H1 (cell line): Measurements from ENCODE around the gene KIF26A.

Experiments
- CHD2 ChIP-seq: IDR thresholded peaks from 2 replicates; pipeline ENCODE4 v1.6.1; 2012; ENCODE audit warnings: low read length, improper control_type of control experiment
- CTCF ChIP-seq, 3 experiments: IDR thresholded peaks; 1 replicate in 2 of 3; 2 replicates in 1 of 3; pipeline versions ENCODE4 v1.5.1 to v1.6.1; 2011; ENCODE audit warnings: low read length in 3 of 3, mild to moderate bottlenecking in 3 of 3, inconsistent platforms in 2 of 3, low read depth in 1 of 3, moderate library complexity in 1 of 3; ENCODE audit not compliant: insufficient read depth in 1 of 3; ENCODE audit errors: control extremely low read depth in 1 of 3
- EZH2 ChIP-seq: fragments of 200-600 bp; sonication (generic); IDR thresholded peaks from 2 replicates; pipeline ENCODE4 v1.7.1; 2012; ENCODE audit warnings: low read depth, mild to moderate bottlenecking, moderate library complexity, low read length, inconsistent platforms; ENCODE audit not compliant: severe bottlenecking
- POLR2A ChIP-seq, 2 experiments: IDR thresholded peaks; 1 replicate in 1 of 2; 2 replicates in 1 of 2; pipeline ENCODE4 v1.6.1; 2011; ENCODE audit warnings: low read depth in 2 of 2, low read length in 2 of 2, mild to moderate bottlenecking in 2 of 2; ENCODE audit errors: control extremely low read depth in 1 of 2
- POLR2AphosphoS5 ChIP-seq: IDR thresholded peaks from 2 replicates; pipeline ENCODE4 v1.6.1; 2011; ENCODE audit warnings: low read depth, low read length
- TAF7 ChIP-seq: optimal IDR thresholded peaks from 2 replicates; pipeline ENCODE3; 2011; ENCODE audit warnings: low read depth, mild to moderate bottlenecking, inconsistent platforms, low read length, moderate library complexity, borderline replicate concordance
- TBP ChIP-seq: IDR thresholded peaks from 2 replicates; pipeline ENCODE4 v1.6.1; 2011; ENCODE audit warnings: low read depth, low read length, improper control_type of control experiment

DNA sequence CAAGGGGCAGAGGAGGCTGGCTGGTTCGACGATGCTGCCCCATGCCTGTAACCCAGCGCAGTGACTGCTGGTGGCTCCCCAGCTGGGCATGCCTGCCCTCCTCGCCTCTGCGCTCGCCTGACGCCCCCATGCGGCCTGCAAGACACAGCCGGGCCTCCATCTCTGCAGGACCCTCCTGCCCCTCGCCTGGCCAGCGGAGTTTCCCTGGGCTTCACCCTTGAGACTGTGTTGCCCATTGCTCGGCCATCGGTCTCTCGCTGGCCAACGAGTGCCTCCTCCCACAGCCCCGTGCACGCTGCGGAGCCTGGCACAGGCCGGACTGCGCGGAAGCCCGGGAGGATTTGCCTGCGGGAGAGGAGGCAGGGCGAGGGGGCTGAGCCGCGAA lies 35.3 kb upstream of the KIF26A start:
- TF ChIP-seq POLR2A (IDR thresholded peaks at IDR 0.05; ENCODE audit: control extremely low read depth in 1 of 2, low read depth in 2 of 2, low read length in 2 of 2): no peak
- no peak for TF ChIP-seq EZH2
- no peak for TF ChIP-seq POLR2AphosphoS5
- TF ChIP-seq TBP: no peak
- TF ChIP-seq CHD2: no peak
- TF ChIP-seq CTCF (IDR thresholded peaks at IDR 0.05; ENCODE audit: control extremely low read depth in 1 of 3, insufficient read depth in 1 of 3, low read depth in 1 of 3, low read length in 3 of 3): peak in 2 of 3 experiments; percentile 34 to 45; a peak in 2 of 4 replicates
- TF ChIP-seq TAF7: no peak
